Keratinocyte (primary cell): Measurements from ENCODE around the gene CRLF2. TPM values are rescaled to one million over a fixed set of nuclear protein-coding genes. Genes with fewer than 3 reads are reported as not detected.

ENCODE experiments used
- DNase-seq: peaks from one replicate; pipeline ENCODE4 v3.0.0-alpha.2; 2011; ENCODE audit warnings: low read depth, missing footprints, low spot score
- FAIRE-seq: peaks from 2 replicates; lab custom pipeline; 2011; peaks lifted over from hg19 to GRCh38; lab: Jason Lieb, UNC
- H2AFZ ChIP-seq: 2 replicates; pipeline ENCODE4 v1.6.0; 2012; ENCODE audit warnings: low read length, control low read depth, inconsistent platforms; ENCODE audit not compliant: control insufficient read depth
- H3K27ac ChIP-seq: 2 replicates; pipeline ENCODE4 v1.5.1; 2011; ENCODE audit warnings: low read length; ENCODE audit not compliant: control insufficient read depth, insufficient read depth
- H3K27me3 ChIP-seq: 3 replicates; pipeline ENCODE4 v1.6.0; 2011; ENCODE audit warnings: low read length; ENCODE audit not compliant: control insufficient read depth, insufficient read depth; ENCODE audit errors: extremely low read depth
- H3K36me3 ChIP-seq, 2 experiments: 2 replicates in 1 of 2; 3 replicates in 1 of 2; pipeline ENCODE4 v1.5.1; 2011; ENCODE audit warnings: low read length in 2 of 2, mild to moderate bottlenecking in 1 of 2; ENCODE audit not compliant: control insufficient read depth in 2 of 2, insufficient read depth in 2 of 2; ENCODE audit errors: extremely low read depth in 1 of 2
- H3K4me1 ChIP-seq: 3 replicates; pipeline ENCODE4 v1.5.1; 2011; ENCODE audit warnings: low read length; ENCODE audit not compliant: control insufficient read depth, insufficient read depth; ENCODE audit errors: extremely low read depth
- H3K4me2 ChIP-seq: 3 replicates; pipeline ENCODE4 v1.6.0; 2011; ENCODE audit warnings: low read depth, low read length; ENCODE audit not compliant: control insufficient read depth, insufficient read depth; ENCODE audit errors: extremely low read depth
- H3K4me3 ChIP-seq, 3 experiments: fragments of 200-600 bp in 1 of 3; sonication (generic) in 1 of 3; 2 replicates in 2 of 3; 3 replicates in 1 of 3; pipeline ENCODE4 v1.5.1; 2011 to 2016; ENCODE audit warnings: low read length in 3 of 3, mild to moderate bottlenecking in 3 of 3, control low read depth in 2 of 3, inconsistent platforms in 1 of 3, low read depth in 1 of 3, mixed read lengths in 1 of 3, mixed run types in 1 of 3, moderate library complexity in 1 of 3; ENCODE audit not compliant: control insufficient read depth in 2 of 3, insufficient read depth in 2 of 3; ENCODE audit errors: extremely low read depth in 1 of 3
- H3K79me2 ChIP-seq: 2 replicates; pipeline ENCODE4 v1.6.0; 2012; ENCODE audit warnings: low read length; ENCODE audit not compliant: control insufficient read depth, insufficient read depth
- H3K9ac ChIP-seq: 3 replicates; pipeline ENCODE4 v1.6.0; 2011; ENCODE audit warnings: low read length; ENCODE audit not compliant: control insufficient read depth, insufficient read depth; ENCODE audit errors: extremely low read depth
- H3K9me1 ChIP-seq: 3 replicates; pipeline ENCODE4 v1.6.0; 2011; ENCODE audit warnings: low read length; ENCODE audit not compliant: control insufficient read depth, insufficient read depth; ENCODE audit errors: extremely low read depth
- H3K9me3 ChIP-seq: 2 replicates; pipeline ENCODE4 v1.5.1; 2012; ENCODE audit warnings: low read depth, low read length; ENCODE audit not compliant: control insufficient read depth
- H4K20me1 ChIP-seq: 3 replicates; pipeline ENCODE4 v1.6.0; 2011; ENCODE audit warnings: low read length; ENCODE audit not compliant: control insufficient read depth, insufficient read depth; ENCODE audit errors: extremely low read depth
- EZH2 ChIP-seq: IDR thresholded peaks from one replicate; pipeline ENCODE4 v1.6.1; 2012; ENCODE audit warnings: inconsistent platforms, mild to moderate bottlenecking, low read length, moderate library complexity
- dilution Hi-C: fragments of 300-500 bp; cut with MboI; formaldehyde crosslinking; loops from one replicate; pipeline ENCODE4 v1.7.0; 2020; ENCODE audit warnings: low sequenced_read_pairs; ENCODE audit not compliant: extremely low pct_ligation_motif_present
- polyA plus RNA-seq, 5 experiments: library from polyadenylated mRNA; depleted of rRNA in 3 of 5; stranded (reverse) in 3 of 5; stranded (forward) in 1 of 5; unstranded in 1 of 5; fragments of >200 nt; gene quantifications; 1 replicate in 1 of 5; 2 replicates in 3 of 5; 3 replicates in 1 of 5; pipeline versions ENCODE4 v1.2.1 to v1.2.3, GENCODE V29; 2011 to 2012; ENCODE audit warnings: missing spikeins in 2 of 5, low read depth in 1 of 5, low replicate concordance in 1 of 5
- TF ChIP-seq, protein P1 (sequence below), 3 experiments: IDR thresholded peaks in 1 of 3; conservative IDR thresholded peaks in 1 of 3; optimal IDR thresholded peaks in 1 of 3; 2 replicates in 2 of 3; 3 replicates in 1 of 3; pipeline versions ENCODE3 to v1.5.1; 2011; ENCODE audit warnings: low read length in 3 of 3, mild to moderate bottlenecking in 3 of 3, moderate library complexity in 2 of 3, control low read depth in 1 of 3, inconsistent platforms in 1 of 3; ENCODE audit not compliant: insufficient read depth in 2 of 3; ENCODE audit errors: extremely low read depth in 1 of 3

CRLF2 gene
- polyA plus RNA-seq, 1 donor (not counting 4 experiments of a cell fraction or from before 2014, with no cell fraction given), result not detected

- no peak overlapping the region for H3K4me3 ChIP-seq
- no peak overlapping the region for H3K4me2 ChIP-seq
- no peaks in the 10 kb centered on the region for H3K9me1 ChIP-seq
- H3K9me3 ChIP-seq, result peaks cover 6% of the 10 kb centered on the region
- H3K27ac ChIP-seq, result no peak overlapping the region
- H4K20me1 ChIP-seq, result no peaks in the 10 kb centered on the region
- H3K9ac ChIP-seq, result no peak overlapping the region
- no peaks in the 10 kb centered on the region for H3K79me2 ChIP-seq
- no peak for TF ChIP-seq EZH2
- TF ChIP-seq, protein P1, sequence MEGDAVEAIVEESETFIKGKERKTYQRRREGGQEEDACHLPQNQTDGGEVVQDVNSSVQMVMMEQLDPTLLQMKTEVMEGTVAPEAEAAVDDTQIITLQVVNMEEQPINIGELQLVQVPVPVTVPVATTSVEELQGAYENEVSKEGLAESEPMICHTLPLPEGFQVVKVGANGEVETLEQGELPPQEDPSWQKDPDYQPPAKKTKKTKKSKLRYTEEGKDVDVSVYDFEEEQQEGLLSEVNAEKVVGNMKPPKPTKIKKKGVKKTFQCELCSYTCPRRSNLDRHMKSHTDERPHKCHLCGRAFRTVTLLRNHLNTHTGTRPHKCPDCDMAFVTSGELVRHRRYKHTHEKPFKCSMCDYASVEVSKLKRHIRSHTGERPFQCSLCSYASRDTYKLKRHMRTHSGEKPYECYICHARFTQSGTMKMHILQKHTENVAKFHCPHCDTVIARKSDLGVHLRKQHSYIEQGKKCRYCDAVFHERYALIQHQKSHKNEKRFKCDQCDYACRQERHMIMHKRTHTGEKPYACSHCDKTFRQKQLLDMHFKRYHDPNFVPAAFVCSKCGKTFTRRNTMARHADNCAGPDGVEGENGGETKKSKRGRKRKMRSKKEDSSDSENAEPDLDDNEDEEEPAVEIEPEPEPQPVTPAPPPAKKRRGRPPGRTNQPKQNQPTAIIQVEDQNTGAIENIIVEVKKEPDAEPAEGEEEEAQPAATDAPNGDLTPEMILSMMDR (optimal IDR thresholded peaks at IDR 0.05 in 1 of 3, IDR thresholded peaks at IDR 0.05 in 1 of 3, conservative IDR thresholded peaks at IDR 0.05 in 1 of 3; ENCODE audit: extremely low read depth in 1 of 3, insufficient read depth in 2 of 3, low read length in 3 of 3), result no peak
- no peaks in the 10 kb centered on the region for H3K27me3 ChIP-seq
- DNase-seq, result no peak
- no peak for FAIRE-seq
- dilution Hi-C loops, result no loop called here
- H3K4me1 ChIP-seq, result no peaks in the 10 kb centered on the region
- H2AFZ ChIP-seq, result no peak overlapping the region
- no peaks in the 10 kb centered on the region for H3K36me3 ChIP-seq
Measured at GRCh38 chrX:1144293-1144692, 68.2 kb downstream of the CRLF2 start.

Other genes with a start within 250 kb of the CRLF2 start
- gene CSF2RA, start 56.2 kb upstream of the CRLF2 start, polyA plus RNA-seq, result 0.08 to 0.15 TPM (median 0.13 TPM) in 3 replicates
- gene IL3RA, start 124.1 kb upstream of the CRLF2 start, polyA plus RNA-seq, result not detected in 3 replicates
- 179 to 351 TPM (median 187 TPM) in 3 replicates for gene SLC25A6, start 179.5 kb upstream of the CRLF2 start, polyA plus RNA-seq
- 13.8 to 16.3 TPM (median 15.2 TPM) in 3 replicates for gene ASMTL, start 240.3 kb upstream of the CRLF2 start, polyA plus RNA-seq